Astrocyte (in vitro differentiated cells and primary cell): ENCODE data around the gene RGL2. TPM values are rescaled to one million over a fixed set of nuclear protein-coding genes. Genes with fewer than 3 reads are reported as not detected.
A peak's percentile ranks its signal among the peaks of the same experiment; 100 is the strongest.
"Not testable (repeated sequence)": the region's sequence is repeated elsewhere in the genome, so short reads cannot be mapped to it uniquely, and the experiment has no call there.

Experiments
- DNase-seq: peaks from one replicate; pipeline ENCODE4 v3.0.0-alpha.2; 2010; ENCODE audit warnings: low read depth
- FAIRE-seq: peaks from 2 replicates; lab custom pipeline; 2011; peaks lifted over from hg19 to GRCh38; lab: Jason Lieb, UNC
- H2AFZ ChIP-seq: 2 replicates; pipeline ENCODE4 v1.6.0; 2012; ENCODE audit warnings: low read depth, low read length, inconsistent platforms
- H3K27ac ChIP-seq: 2 replicates; pipeline ENCODE4 v1.5.1; 2011; ENCODE audit warnings: low read depth, low read length, inconsistent platforms
- H3K27me3 ChIP-seq: 2 replicates; pipeline ENCODE4 v1.6.0; 2011; ENCODE audit warnings: low read length, inconsistent platforms; ENCODE audit not compliant: insufficient read depth
- H3K36me3 ChIP-seq: 2 replicates; pipeline ENCODE4 v1.5.1; 2011; ENCODE audit warnings: low read length, inconsistent platforms; ENCODE audit not compliant: insufficient read depth
- H3K4me1 ChIP-seq: 2 replicates; pipeline ENCODE4 v1.5.1; 2011; ENCODE audit warnings: low read length, inconsistent platforms; ENCODE audit not compliant: insufficient read depth
- H3K4me2 ChIP-seq: 2 replicates; pipeline ENCODE4 v1.6.0; 2012; ENCODE audit warnings: low read length, inconsistent platforms
- H3K4me3 ChIP-seq: 2 replicates; pipeline ENCODE4 v1.5.1; 2011; ENCODE audit warnings: low read depth, mild to moderate bottlenecking, low read length, inconsistent platforms; ENCODE audit not compliant: insufficient read depth
- H3K79me2 ChIP-seq: 2 replicates; pipeline ENCODE4 v1.6.0; 2012; ENCODE audit warnings: mild to moderate bottlenecking, low read length, inconsistent platforms; ENCODE audit not compliant: insufficient read depth
- H3K9ac ChIP-seq: 2 replicates; pipeline ENCODE4 v1.6.0; 2012; ENCODE audit warnings: mild to moderate bottlenecking, low read length, inconsistent platforms
- H3K9me3 ChIP-seq: 2 replicates; pipeline ENCODE4 v1.5.1; 2012; ENCODE audit warnings: low read depth, mild to moderate bottlenecking, low read length, inconsistent platforms; ENCODE audit not compliant: insufficient read depth
- H4K20me1 ChIP-seq: 2 replicates; pipeline ENCODE4 v1.6.0; 2012; ENCODE audit warnings: low read length, inconsistent platforms; ENCODE audit not compliant: insufficient read depth
- H3K27ac Mint-ChIP-seq: one replicate; pipeline ENCODE4 v1.8.0; 2021; ENCODE audit warnings: mild to moderate bottlenecking, mixed read lengths; ENCODE audit not compliant: unreplicated experiment
- H3K27me3 Mint-ChIP-seq: one replicate; pipeline ENCODE4 v1.8.0; 2021; ENCODE audit warnings: low read depth, mixed read lengths; ENCODE audit not compliant: unreplicated experiment
- H3K36me3 Mint-ChIP-seq: one replicate; pipeline ENCODE4 v1.8.0; 2021; ENCODE audit warnings: low read depth, mixed read lengths; ENCODE audit not compliant: unreplicated experiment
- H3K4me1 Mint-ChIP-seq: one replicate; pipeline ENCODE4 v1.8.0; 2021; ENCODE audit warnings: low read depth, mixed read lengths; ENCODE audit not compliant: unreplicated experiment
- H3K4me3 Mint-ChIP-seq: one replicate; pipeline ENCODE4 v1.8.0; 2021; ENCODE audit warnings: mild to moderate bottlenecking, moderate library complexity, mixed read lengths; ENCODE audit not compliant: unreplicated experiment
- H3K9me3 Mint-ChIP-seq: one replicate; pipeline ENCODE4 v1.8.0; 2021; ENCODE audit warnings: mild to moderate bottlenecking, mixed read lengths; ENCODE audit not compliant: unreplicated experiment
- CTCF ChIP-seq: IDR thresholded peaks from 2 replicates; pipeline ENCODE4 v1.5.1; 2011; ENCODE audit warnings: low read depth, mild to moderate bottlenecking, inconsistent platforms, low read length, moderate library complexity; ENCODE audit not compliant: insufficient read depth
- EZH2 ChIP-seq: IDR thresholded peaks from 2 replicates; pipeline ENCODE4 v1.6.1; 2012; ENCODE audit warnings: mild to moderate bottlenecking, low read length, inconsistent platforms; ENCODE audit not compliant: insufficient read depth
- total RNA-seq: library from RNA; stranded (reverse); gene quantifications from 2 replicates; pipeline ENCODE4 v1.2.1, GENCODE V29; 2021

RGL2 gene
- total RNA-seq, 1 donor from 2014 or later, result 36.5 TPM

- Histone ChIP-seq H3K27me3 (no peaks in the 10 kb centered on the region), H2AFZ (peak overlapping the region; percentile 93), H3K4me3 (peak overlapping the region; percentile 97), H3K27ac (peak overlapping the region; percentile 95), H3K4me2 (peak overlapping the region; percentile 95), H3K4me1 (peaks cover 35% of the 10 kb centered on the region), H3K36me3 (peaks cover 44% of the 10 kb centered on the region), H3K79me2 (peaks cover 66% of the 10 kb centered on the region), H3K9ac (peak overlapping the region; percentile 90), H3K9me3 (no peaks in the 10 kb centered on the region), H4K20me1 (peaks cover 41% of the 10 kb centered on the region)
- H3K4me1 Mint-ChIP-seq, result peaks cover 23% of the 10 kb centered on the region
- no peak for TF ChIP-seq EZH2
- no peak for TF ChIP-seq CTCF
- H3K36me3 Mint-ChIP-seq, result peaks cover 22% of the 10 kb centered on the region
- H3K4me3 Mint-ChIP-seq, result peak overlapping the region; percentile 100
- H3K27me3 Mint-ChIP-seq, result no peaks in the 10 kb centered on the region
- FAIRE-seq (no peak), DNase-seq (no peak)
- peak overlapping the region; percentile 100 for H3K27ac Mint-ChIP-seq
- H3K9me3 Mint-ChIP-seq, result no peaks in the 10 kb centered on the region
Observed at GRCh38 chr6:33271117-33271467, 27.6 kb downstream of the RGL2 start.

GRCh38 chr6:33264015-33264414, 34.7 kb downstream of the RGL2 start:
- Histone ChIP-seq H3K9me3 (no peaks in the 10 kb centered on the region), H3K27ac (no peak overlapping the region), H3K36me3 (peaks cover 15% of the 10 kb centered on the region), H3K79me2 (peaks cover 3% of the 10 kb centered on the region), H4K20me1 (no peaks in the 10 kb centered on the region), H3K27me3 (no peaks in the 10 kb centered on the region), H3K4me3 (no peak overlapping the region), H3K4me1 (peaks cover 5% of the 10 kb centered on the region), H3K9ac (no peak overlapping the region), H3K4me2 (no peak overlapping the region), H2AFZ (no peak overlapping the region)
- TF ChIP-seq EZH2 (no peak), CTCF (no peak)
- H3K9me3 Mint-ChIP-seq, result no peaks in the 10 kb centered on the region
- H3K36me3 Mint-ChIP-seq, result peaks cover 21% of the 10 kb centered on the region
- no peak overlapping the region for H3K4me3 Mint-ChIP-seq
- peaks cover 2% of the 10 kb centered on the region for H3K4me1 Mint-ChIP-seq
- FAIRE-seq, result no peak
- no peak overlapping the region for H3K27ac Mint-ChIP-seq
- H3K27me3 Mint-ChIP-seq, result no peaks in the 10 kb centered on the region
- no peak for DNase-seq

GRCh38 chr6:33262490-33262889, 36.3 kb downstream of the RGL2 start:
- DNase-seq, H3K4me1 Mint-ChIP-seq, FAIRE-seq, H3K4me3 Mint-ChIP-seq, H2AFZ ChIP-seq, H3K27ac Mint-ChIP-seq, H3K27ac ChIP-seq, H3K27me3 ChIP-seq, H3K4me2 ChIP-seq, H3K27me3 Mint-ChIP-seq, H4K20me1 ChIP-seq, H3K4me1 ChIP-seq, H3K4me3 ChIP-seq, H3K9me3 Mint-ChIP-seq, H3K9ac ChIP-seq, H3K9me3 ChIP-seq, H3K79me2 ChIP-seq: not testable (repeated sequence)
- H3K36me3 ChIP-seq, result peaks cover 16% of the 10 kb centered on the region
- peaks cover 22% of the 10 kb centered on the region for H3K36me3 Mint-ChIP-seq
